GM21576 (cell line): ENCODE data around the gene HCFC1.
A peak's percentile ranks its signal among the peaks of the same experiment; 100 is the strongest.

Source experiments
- ATAC-seq: cut with Tn5 transposase; IDR thresholded peaks from one replicate; pipeline ENCODE4 v1.9.1; 2021; ENCODE audit warnings: mild to moderate bottlenecking, moderate library complexity; ENCODE audit not compliant: unreplicated experiment

HCFC1 gene

GRCh38 chrX:153944140-153944799, 27.3 kb downstream of the HCFC1 start, which contains the start of gene RENBP:
Gene RENBP, minus strand, starts transcription at chrX:153944643. Its CDS starts 33 bp downstream, at chrX:153944610.
- no peak for ATAC-seq

DNA sequence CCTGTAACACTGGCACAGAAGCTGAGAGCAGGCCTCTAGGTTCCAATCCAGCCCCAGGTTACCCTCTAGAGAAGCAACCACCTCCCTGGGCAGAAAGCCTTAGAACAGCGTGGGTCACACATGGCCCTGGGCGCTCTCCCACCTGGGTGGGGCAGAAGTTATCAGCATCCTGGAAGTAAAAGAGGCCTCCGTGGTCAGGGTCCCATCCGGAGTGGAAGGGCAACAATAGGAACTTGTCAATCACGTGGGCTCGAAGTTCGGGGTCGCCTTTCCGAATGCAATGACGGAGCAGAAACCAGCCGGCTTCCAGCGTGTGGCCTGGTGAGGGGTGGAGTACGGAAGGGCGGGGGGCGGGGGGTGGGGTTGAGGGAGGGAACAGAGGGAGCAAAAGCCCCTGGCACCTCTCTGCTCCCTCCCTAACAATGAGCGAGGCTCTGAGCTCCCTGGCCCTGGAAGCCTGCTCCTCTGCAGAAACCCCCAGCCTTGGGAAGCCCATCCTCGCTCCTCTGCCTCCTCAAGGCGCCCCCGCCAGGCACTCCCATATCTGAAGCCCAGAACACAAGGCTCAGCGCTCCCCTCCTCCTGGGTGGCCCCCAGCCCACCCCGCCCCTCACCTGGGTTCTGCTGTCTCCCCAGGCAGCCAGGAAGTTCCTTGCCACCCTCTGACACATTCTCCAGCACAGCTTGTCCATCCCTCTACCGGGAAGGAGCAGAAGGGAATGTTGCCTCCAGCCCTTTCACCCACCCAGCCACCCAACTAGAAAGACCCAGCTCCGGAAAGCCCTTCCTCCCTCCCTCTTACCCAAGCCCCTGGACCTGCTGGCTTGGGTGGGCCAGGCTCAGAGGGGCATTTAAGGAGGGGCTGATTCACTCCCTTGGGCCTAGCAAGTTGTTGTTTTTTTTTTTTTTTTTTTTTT, 30.0 kb downstream of the HCFC1 start:
- no peak for ATAC-seq

GRCh38 chrX:153939573-153939972, 32.0 kb downstream of the HCFC1 start:
- ATAC-seq = no peak

DNA sequence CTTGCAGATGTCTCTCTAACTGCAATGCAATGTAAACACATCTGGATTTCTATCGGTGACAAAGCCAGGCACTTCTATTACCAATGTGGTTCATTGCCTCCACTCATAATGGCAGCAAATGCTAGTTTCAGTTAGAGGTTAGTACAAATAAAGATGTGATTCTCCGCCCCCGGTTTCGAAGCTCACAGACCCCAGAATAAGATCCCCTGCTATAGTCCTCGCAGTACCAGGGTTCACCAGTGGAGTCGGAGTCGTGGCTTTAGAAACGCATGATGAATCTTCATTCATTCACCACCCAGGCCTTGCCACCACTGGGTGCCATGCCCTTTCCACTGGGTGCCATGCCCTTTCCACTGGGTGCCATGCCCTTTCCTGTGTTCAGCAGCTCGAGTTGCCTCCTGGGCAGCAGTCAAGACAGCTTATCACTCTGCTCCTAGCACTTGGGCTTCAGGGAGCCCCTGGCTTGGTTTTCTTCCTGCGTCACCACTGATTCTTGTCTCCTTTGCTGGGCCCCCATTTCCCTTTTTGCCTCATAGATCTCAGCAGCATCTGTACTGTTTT, 33.3 kb downstream of the HCFC1 start:
- no peak for ATAC-seq

DNA sequence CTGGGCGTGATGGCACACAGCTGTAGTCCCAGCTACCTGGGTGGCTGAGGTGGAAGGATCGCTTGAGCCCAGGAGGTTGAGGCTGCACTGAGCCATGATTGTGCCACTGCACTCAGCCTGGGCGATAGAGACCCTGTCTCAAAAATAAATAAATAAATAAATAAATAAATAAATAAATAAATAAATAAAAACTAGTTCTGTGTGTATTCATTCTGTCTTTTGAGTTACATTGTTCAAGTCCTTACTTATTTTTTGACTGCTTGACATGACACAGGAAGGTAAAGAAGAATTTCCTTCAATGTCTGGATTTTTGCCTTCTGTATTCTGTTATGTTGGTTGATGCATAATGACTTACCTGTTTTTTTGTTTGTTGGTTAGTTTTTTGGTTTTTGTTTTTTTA, 34.6 kb downstream of the HCFC1 start:
- no peak for ATAC-seq

GRCh38 chrX:153935326-153935851, 36.2 kb downstream of the HCFC1 start:
- ATAC-seq = no peak

- peak; percentile 87 for ATAC-seq
Observed at GRCh38 chrX:153934762-153935325, 36.8 kb downstream of the HCFC1 start, which contains the start of gene NAA10. Gene NAA10, minus strand, starts transcription at chrX:153935037. Its CDS starts 133 bp downstream, at chrX:153934904.

GRCh38 chrX:153934148-153934761, 37.4 kb downstream of the HCFC1 start:
- peak; percentile 4 for ATAC-seq

DNA sequence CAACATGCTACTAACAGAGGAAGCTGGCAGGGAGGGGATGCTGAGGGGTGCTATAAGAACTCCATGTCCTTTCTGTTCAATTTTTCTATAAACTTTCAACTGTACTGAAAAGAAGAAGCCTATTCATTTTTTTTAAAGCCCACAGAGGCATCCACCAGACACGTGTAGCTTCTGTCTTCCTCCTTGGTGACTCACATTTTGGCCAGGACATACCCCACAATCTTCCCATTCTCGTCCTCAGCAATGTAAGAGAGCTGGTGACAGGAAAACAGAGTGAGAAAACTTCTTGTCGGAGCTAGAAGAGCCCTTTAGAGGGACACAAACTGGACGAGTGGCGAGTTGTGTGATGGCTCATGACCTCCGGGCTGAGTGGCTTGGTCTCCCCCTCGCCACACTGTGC, 37.9 kb downstream of the HCFC1 start:
- ATAC-seq = no peak

DNA sequence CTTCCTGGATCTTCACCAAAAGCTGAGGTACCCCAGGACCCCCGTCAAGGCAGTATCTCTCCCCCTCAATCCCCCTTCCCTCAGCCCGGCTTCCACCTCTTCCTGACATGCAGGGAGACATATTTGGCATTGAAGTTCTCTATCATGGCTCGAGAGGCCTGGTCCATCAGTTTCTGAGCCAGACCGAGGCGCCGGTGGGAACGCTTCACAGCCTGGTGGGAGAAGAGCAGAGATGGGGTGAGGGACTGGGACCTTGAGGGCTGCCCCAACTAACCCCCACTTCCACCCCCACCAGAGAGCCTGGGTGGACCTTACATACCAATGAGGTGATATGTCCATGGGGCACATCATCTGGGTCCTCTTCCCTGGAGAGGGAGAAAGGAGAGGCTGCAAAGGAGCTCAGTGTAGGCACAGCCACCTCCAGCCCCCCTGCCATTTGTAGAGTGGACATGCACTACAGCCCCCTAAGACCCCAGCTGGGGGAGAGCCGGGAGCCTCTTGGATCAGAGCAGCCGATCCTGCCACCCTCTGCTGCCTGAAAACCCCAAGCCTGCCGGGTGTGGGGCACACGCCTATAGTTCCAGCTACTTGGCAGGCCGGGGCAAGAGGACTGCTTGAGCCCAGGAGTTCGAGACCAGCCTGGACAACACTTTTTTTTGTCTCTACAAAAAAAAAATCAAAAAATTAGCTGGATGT, 39.2 kb downstream of the HCFC1 start:
- ATAC-seq = no peak

DNA sequence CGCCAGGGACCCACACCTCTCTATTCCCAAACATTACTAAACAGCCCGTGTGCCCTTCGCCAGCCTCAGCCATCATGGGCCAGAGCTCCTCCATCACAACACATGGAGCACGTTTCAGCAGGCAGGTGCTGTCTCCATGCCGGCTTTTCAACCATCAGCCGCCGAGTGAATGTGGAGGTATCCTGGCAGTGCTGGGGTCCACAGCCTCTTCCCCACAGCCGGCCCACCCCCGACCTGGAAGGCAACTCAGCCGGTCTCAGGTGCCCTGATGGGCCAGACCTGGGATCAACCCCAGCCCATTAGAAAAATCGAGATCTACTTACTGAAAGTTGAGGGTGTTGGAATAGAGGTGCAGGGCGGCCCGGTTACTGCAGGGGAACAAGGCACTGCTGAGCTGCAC, 39.9 kb downstream of the HCFC1 start:
- no peak for ATAC-seq

DNA sequence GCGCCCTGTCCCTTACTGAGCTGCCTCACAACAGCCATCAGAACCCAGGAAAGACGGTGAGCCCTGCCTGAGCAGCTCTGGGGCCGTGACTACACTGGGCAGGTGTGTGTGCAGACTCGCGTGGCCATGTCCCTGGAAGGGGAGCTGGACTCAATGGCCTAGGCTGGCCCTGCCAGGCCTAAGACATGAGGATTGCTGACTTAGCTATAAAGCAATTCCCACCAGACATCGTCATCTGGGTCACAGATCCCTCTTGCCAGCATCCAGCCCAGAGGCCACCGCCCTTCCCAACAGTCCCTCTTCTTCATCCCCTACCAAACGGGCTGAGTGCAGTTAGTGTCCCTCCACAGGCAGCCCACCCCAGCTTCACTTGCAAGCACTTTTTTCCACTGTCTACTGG, 40.5 kb downstream of the HCFC1 start:
- no peak for ATAC-seq

- ATAC-seq = no peak
Observed at GRCh38 chrX:153930011-153930910, 41.4 kb downstream of the HCFC1 start.

DNA sequence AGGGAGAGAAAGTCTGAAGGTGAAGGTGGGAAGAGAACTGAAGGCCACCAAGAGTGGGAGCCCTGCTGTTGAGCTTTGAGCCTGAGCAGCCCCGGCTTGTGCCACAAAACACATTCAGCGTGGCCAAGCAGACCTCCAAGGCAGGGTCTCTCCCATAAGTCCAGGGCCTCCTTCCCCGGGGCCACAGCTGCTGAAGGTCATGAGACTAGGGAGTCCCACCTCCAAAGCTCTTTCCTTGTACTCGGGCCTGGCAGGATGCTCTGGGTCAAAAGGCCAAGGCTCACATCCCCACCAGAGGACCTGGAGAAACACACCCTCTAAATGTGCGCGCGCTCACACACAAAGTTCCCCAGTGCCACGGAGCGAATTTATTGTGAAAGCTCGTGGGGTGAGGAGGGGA, 42.0 kb downstream of the HCFC1 start:
- ATAC-seq = no peak

- no peak for ATAC-seq
Observed at GRCh38 chrX:153928846-153929245, 42.8 kb downstream of the HCFC1 start.

DNA sequence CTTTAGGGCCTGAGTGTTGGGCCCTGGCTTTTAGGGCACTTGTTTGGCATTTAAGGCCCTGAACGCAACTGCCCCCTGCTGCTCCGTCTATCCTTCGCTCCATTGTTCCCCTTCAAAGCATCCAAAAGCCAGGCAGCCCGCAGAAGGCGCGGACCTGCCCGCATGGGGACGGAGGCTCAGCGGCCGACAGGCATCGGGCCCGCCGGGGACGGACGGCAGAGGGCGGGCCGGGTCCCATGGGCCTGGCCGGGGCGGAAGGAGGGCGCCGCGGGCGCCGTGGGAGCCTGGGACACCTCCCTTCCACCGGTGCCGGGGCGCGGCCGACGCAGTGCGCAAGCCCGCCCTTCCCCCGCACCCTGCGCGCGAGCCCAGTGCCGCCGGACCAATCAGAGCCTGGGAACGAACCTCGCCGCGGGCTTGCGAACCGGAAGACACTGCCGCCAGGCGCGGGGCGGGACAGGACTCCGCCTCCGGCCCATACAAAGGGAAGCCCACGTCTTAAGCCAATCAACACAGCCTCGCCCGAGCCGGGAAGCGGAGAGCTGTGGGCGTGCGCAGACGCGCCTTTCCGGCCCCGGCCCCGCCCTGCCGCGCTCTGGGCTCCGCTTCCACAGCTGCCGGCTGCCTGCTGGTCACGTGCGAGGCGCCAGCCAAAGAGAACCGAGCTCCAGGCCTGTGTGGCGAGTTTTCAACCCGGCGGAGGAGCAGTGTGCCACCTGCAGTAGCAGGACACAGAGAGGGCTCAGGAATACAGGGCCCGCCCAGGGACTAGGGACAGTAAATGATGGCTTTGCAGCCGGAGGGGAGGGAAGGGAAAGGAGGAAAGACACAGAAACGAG, 43.5 kb downstream of the HCFC1 start:
- peak; percentile 78 for ATAC-seq

GRCh38 chrX:153927672-153927921, 44.0 kb downstream of the HCFC1 start:
- ATAC-seq = no peak

- ATAC-seq = peak; percentile 43
Observed at GRCh38 chrX:153926858-153927671, 44.6 kb downstream of the HCFC1 start.
